HL-60 (cell line): ENCODE measurements around the gene FAF1.

ENCODE experiments used
- POLR2AphosphoS5 ChIP-seq: IDR thresholded peaks from 2 replicates; pipeline ENCODE4 v1.6.1; 2012; ENCODE audit warnings: low read depth
- TF ChIP-seq, protein P1 (sequence below): IDR thresholded peaks from one replicate; pipeline ENCODE4 v1.5.1; 2011; ENCODE audit warnings: low read length, control low read depth, inconsistent platforms; ENCODE audit not compliant: insufficient read depth

DNA sequence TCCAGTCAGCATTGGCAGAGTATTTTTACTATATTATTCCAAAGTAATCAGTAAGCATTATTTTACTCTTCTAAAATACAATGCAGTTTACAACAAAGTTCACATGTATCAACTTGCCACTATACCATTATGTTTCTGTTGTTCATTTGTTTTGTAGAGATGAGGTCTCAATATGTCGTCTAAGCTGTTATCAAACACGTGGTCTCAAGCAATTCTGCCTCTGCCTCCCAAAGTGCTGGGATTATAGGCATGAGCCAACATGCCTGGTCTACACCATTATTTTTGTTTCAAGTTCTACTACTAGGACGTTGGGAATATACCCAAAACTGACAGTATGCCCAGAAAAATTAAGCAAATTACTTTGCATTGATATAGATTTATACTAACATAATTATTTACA is 19.8 kb downstream of the FAF1 start:
- TF ChIP-seq, protein P1, sequence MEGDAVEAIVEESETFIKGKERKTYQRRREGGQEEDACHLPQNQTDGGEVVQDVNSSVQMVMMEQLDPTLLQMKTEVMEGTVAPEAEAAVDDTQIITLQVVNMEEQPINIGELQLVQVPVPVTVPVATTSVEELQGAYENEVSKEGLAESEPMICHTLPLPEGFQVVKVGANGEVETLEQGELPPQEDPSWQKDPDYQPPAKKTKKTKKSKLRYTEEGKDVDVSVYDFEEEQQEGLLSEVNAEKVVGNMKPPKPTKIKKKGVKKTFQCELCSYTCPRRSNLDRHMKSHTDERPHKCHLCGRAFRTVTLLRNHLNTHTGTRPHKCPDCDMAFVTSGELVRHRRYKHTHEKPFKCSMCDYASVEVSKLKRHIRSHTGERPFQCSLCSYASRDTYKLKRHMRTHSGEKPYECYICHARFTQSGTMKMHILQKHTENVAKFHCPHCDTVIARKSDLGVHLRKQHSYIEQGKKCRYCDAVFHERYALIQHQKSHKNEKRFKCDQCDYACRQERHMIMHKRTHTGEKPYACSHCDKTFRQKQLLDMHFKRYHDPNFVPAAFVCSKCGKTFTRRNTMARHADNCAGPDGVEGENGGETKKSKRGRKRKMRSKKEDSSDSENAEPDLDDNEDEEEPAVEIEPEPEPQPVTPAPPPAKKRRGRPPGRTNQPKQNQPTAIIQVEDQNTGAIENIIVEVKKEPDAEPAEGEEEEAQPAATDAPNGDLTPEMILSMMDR, result no peak
- no peak for TF ChIP-seq POLR2AphosphoS5
